GM18511 (cell line): ENCODE results near the gene HAPLN2.
"Not testable (repeated sequence)": the region's sequence is repeated elsewhere in the genome, so short reads cannot be mapped to it uniquely, and the experiment has no call there.

Source experiments
- ATAC-seq: cut with Tn5 transposase; IDR thresholded peaks from one replicate; pipeline ENCODE4 v1.9.1; 2021; ENCODE audit warnings: mild to moderate bottlenecking, moderate library complexity; ENCODE audit not compliant: unreplicated experiment

Gene HAPLN2

DNA sequence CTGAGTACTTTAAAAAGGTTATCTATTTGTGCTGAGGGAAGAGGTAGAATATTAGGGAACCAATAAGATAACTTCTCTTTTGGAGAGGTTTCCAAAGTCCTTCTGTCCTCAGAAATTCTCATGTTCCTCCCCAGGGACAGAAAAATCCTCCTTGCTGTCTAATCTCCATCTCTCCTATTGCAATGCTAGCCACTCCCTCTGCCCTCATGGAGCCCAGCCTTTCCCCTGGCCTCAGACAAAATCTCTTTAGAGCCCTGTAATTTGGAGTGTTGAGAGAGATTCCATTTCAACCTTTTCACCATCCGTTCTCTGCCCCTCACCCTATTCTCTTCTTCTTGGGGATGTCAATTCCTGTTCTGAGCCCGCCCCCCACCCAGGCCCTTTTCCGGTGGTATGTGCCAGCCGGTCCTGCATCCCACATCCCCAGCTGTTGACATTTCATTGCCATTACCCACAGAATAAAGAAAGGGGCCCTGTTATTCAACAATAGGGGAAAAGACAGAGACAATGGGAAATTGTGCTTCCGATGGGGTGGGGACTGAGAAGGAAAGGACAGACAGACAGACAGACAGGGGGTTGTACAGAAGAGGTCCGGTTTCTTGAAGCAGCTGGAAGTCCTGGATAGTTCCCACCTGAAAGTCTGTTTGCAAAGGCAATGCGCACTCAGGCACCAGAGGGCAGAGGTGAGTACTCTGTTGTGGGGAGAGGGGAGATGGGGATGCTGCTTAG lies at the start of gene HAPLN2:
TSS of gene HAPLN2 (plus strand) at position 563 of the 729 bp plus-strand sequence. CDS start 4,076 bp downstream, outside the sequence.
- ATAC-seq = no peak

DNA sequence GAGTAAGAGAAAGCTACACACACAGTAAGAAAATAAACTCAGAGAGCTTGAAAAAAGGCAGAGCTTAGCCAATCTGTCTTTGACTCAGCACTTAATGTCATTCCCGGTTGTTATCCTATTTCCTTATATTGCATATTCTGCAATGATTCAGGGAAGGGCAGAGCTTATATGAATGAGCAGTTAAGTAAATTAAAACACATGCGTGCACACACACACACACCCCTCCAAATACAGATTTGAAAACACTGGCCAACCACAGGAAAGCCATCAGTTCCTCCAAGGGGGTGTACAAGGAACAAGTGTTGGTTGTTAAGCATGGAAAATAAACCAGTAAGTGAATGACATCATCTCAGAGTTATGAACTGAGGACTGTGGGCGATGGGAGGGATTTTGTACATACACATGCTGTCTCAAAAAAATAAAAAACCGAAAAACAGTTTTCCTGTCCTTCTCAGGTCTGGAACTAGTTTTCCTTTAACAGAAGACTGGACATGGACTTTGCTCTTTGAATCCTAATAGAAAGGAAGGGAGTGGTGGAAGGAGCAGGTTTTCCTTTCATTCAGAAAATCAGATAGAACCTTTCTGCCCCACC lies 47.9 kb upstream of the HAPLN2 start:
- no peak for ATAC-seq

DNA sequence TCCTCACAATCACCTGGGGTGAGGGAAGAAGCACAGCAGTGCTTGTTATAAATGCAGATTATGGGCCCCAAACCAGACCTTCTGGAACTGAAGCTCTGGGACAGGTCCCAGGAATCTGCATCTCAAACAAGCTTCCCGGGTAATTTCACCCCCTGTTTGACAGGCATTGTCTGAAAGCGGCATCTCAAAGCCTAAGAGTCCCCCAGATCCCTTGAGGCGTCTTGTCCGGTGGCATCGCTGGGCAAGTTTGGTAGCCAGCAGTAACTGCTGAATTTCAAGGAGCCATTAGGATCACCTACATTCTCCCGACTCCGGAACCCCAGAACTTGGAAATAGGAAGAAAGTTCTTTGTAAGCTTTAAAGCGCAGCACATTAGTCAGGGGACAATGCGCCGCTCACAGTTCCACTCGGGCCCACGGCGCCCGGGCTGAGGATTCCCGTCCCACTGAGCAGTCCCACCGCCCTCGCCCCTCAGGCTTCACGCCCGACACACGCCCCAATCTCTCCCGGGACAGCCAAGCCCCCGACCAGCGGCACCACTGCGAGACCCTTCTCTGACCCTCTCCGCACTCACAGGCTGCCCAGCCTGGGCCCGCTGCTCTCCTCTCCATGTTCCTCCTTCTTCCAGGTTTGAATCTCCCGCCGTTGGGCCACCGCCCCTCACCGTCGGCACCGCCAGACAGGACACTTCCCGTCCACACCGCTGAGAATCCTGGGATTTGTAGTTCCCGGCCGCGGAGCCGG lies 47.1 kb upstream of the HAPLN2 start, which contains the start of gene IQGAP3:
TSS of gene IQGAP3 (minus strand) at position 647 of the 744 bp plus-strand sequence. CDS start at position 611, 36 bp downstream.
- ATAC-seq = peak; percentile 76

DNA sequence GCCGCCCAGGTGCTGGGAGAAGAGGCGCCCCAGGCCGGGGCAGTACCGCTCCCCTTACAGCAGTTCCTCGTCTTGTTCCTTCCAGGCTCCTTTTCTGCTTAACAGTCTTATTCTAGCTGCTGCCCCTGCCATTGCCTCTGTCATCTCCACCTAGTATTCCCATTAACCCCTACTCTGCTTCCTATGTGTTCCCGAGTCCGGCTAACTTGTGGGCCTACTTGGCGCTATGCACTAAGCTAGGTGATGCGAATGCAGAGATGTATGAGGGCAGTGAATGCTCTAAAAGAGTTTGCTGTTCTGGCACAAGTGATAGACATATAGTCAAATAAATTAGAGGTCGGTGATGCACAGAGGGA lies 46.6 kb upstream of the HAPLN2 start:
- no peak for ATAC-seq

DNA sequence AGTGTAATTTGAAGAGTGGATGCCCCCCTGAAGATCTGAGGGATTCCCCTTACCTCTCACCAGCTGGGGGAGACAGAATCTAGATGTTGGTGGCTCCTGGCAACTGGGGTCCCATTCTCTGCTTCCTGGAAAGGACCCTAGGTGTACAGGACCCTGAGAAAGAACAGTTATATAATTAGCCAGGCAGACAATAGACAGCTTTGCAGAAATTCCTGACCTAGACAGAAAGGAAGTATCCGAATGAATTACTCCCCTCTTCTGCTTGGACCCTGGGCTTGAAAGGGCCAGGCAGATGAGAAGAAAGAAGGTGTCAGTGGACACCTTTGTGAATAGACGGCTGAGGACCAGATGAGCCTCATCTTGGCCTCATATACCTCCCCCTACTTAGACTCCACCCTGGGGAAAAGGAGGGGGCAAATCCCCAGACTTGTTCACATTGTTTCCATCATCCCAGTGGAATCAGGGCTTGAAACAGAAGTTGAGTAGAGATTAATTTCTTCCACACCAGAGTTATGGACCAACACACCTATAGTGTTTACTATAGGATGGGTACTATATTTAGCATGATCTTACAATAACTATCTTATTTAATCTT lies 45.1 kb upstream of the HAPLN2 start:
- no peak for ATAC-seq

DNA sequence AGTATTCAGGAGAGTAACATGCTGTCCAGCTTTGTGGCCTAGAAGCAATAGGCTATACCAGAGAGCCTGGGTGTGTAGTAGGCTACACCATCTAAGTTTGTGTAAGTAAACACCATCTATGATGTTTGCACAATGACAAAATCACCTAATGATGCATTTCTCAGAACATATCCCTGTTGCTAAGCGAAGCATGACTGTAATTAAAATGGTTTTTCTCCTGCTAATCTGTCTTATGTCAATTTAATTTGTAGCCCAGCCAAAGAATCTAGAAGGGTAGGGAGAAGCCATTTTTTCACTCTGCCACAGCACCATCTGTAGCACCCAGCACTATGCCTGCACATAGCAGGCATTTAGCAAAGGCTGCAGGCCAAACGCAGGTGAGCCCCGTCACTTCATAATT lies 41.7 kb upstream of the HAPLN2 start:
- no peak for ATAC-seq

DNA sequence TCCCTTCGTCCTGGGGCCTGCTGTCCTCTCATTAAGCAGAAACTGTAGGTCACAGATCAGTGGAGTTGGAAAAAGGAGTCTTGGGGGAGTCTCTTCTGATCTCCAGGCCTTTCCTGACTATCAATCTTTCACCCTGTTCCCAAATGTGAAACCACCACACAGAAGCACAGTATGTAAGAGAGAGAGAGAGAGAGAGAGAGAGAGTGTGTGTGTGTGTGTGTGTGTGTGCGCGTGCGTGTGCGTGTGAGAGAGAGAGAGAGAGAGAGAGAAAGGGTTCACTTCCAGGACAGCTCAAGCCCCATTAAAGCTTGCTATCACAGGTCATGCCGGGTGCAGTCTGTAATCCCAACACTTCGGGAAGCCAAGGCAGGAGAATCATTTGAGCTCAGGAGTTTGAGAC lies 41.2 kb upstream of the HAPLN2 start:
- ATAC-seq = no peak

DNA sequence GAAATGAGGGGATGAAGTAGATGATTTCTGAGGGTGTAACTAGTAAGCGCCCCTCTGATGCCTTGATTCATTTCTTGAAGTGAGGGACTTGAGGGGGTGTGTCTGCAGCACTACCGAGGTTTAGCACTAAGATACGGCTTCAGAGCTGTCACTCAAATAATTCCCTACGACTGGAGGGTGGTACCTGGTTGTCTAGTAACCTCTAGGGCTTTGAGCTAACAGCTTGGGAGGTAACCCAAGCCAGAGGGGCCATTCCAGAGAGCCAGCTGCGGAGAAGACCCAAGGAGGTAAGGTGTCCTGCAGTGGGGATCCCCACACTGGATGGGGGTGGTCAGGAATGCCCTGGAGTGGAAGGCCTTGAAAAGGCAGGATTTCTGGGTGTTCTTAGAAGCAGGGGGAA lies 39.7 kb upstream of the HAPLN2 start, which contains the start of gene TTC24:
TSS of gene TTC24 (plus strand) at position 252 of the 400 bp plus-strand sequence. CDS start 1,642 bp downstream, outside the sequence.
- no peak for ATAC-seq

DNA sequence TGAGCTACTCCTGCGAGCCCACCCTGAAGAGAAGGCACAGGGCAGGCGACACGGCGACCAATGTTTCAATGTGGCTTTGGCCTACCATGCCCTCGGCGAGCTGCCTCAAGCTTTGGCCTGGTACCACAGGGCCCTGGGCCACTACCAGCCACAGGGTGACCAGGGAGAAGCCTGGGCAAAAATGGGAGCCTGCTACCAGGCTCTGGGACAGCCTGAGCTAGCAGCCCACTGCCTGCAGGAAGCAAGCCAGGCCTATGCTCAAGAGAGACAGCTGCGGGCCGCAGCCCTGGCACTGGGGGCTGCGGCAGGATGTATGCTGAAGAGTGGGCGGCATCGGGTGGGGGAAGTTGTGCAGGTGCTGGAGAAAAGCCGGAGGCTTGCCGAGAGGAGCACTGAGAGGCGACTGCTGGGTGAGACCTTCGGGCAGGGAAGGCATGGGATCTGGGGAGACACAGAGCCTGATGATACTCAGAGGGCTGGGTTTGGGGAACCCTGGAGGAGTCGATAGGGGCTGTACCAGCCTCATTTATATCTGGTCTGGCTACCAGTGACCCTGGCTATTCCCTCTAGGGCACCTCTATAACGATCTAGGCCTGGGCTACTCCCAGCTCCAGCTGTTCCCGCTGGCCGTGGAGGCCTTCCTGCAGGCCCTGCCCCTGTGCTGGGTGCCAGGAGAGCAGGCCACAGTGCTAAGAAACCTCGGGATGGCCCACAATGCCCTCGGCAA lies 37.4 kb upstream of the HAPLN2 start:
- no peak for ATAC-seq

DNA sequence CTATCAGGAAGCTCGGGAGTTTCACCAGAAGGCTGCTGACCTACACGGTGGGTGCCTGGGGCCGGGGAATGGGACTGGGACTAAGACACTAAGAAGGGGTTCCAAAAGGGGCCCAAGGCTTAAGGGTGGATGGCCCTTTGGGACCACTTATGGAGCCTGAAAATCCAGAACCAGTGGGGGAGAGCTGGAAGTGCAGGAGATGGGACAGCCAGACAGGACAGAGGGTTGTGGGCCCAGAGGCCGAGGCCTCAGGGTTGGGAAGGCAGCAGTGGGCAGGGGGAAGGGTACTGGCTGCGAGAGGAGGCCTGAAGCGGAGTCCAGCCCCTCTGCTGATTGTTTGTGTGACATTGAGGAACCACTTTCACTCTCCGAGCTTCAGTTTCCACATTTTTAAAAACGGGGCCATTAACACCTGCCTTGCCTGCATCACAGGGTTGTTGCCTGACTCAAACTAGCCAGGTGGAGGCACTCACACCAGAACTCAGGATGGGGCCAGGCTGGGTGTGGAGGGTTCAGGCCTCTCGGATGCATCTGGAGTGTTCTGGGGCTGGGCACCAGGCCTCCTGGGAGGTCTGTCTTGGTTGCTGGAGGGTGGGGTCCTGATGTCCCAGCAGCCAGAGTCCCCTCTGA lies 36.7 kb upstream of the HAPLN2 start:
- ATAC-seq = peak; percentile 54

DNA sequence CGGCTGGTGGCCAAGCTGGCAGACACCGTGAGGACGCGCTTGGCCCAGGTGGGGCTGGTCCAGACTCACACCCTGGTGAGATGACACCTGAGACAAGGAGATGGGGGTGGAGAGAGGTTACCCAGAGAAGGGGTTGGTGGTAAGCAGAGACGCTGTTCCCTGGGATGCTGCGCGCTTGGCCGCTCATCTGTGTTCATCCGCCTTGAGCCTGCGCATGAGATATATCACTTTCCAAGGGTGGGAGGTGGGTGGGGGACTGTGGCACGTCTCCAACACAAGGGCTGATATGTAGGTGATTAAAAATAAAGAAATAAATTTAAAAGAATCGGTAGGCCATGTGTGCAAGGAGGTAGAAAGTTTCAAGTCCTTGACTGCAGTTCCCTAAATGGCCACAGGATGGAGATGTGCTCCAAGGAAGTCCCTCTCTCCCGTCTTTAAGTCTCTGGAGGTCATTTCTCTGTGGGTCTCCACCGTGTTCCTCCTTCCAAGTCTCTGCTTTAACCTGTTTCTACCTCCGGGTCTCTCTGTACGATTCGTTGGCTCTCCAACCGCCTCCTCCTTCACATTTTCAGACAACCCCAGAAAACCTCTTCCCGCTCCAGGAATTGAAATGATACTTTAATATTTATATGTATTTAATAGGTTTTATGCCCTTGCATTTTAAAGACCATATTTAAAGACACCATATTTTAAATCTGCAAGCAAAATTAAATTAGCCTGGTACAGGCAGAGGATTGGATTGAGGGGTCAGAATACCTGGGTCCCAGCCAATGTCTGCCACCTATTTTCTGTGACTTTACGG lies 35.2 kb upstream of the HAPLN2 start:
- no peak for ATAC-seq

DNA sequence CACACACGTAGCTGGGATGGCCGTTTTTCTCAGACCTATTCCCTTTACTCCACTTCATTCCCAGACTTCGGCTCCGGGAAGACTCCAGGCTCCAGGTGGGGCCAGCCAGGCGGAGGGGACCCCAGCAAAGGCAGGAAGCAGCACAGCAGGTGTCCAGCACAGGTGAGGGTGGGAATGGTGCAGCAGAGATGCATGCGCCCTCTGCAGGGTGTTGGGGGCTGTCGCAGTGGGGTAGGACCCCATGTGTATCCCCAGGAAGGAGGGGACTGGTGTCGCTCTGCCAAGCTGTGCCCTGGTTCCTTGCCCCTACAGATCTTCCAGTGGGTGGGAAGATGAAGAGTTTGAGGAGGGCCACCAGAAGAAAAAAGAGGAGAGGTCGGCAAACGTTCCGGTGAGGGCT lies 34.4 kb upstream of the HAPLN2 start:
- no peak for ATAC-seq

DNA sequence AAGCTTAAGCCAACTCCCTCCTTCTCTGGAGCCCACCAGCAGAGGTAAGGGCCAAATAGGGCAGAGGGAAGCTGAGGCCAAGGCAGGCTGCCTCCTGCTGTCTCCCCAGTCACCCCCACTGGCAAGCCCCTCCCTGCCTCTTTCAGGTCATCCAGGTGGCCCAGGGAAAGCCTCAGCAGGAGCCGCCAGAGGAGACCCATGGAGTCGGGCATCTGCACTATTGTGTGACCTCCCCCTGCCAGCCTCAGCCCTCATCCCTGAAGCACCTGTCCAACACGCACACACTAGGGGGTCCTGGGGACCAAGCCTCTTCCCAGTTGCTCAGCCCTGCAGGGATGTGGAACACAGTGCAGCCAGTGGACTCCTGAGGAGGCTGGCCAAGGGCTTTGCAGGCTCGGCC lies 32.9 kb upstream of the HAPLN2 start:
- ATAC-seq = no peak

DNA sequence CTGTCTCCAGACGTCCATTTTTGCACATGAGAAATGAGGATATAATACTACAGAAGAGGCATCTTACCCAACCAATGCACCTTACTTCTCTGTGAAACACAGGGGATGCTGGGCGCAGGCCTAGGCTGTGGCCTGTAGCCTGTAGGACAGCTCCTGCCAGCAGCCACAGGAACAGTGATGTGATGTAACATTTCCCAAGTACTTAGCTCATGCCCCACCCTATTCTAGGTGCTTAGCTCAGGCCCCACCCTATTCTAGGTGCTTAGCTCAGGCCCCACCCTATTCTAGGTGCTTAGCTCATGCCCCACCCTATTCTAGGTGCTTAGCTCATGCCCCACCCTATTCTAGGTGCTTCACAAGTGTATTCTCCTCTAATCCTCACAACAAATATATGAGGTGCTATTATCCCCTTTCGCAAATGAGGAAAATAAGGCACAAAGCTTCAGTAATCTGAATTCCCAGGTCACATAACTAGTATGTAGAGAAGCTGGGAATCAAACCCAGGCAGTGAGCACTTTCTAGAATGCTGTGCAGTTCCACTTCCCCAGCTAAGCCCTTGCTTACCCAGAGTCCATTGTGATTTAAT lies 32.2 kb upstream of the HAPLN2 start:
- ATAC-seq = no peak

DNA sequence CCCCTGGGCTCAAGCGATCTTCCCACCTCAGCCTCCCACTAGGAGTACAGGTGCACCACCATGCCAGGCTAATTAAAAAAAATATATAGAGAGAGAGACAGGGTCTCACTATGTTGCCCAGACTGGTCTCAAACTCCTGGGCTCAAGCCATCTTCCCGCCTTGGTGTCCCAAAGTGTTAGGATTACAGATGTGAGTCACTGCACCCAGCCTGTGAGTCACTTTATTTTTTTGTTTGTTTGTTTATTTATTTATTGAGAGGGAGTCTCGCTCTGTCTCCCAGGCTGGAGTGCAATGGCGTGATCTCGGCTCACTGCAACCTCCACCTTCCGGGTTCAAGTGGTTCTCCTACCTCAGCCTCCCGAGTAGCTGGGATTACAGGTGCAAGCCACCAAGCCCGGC lies 31.3 kb upstream of the HAPLN2 start:
- ATAC-seq = not testable (repeated sequence)

DNA sequence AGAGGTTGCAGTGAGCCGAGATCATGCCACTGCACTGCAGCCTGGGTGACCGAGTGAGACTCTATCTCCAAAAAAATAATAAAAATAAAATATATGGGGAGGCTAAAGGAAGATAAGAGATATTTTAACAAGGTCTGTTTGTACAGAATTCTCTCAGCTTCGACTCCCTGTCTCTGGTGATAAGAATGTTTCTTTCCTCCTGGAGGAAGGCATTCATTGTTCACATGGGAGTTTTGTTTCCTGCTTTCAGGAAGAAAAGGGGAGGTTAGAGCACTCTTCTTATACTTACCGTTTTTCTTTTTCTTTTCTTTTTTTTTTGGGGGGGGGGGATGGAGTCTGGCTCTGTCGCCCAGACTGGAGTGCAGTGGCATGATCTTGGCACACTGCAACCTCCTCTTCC lies 29.7 kb upstream of the HAPLN2 start:
- no peak for ATAC-seq

DNA sequence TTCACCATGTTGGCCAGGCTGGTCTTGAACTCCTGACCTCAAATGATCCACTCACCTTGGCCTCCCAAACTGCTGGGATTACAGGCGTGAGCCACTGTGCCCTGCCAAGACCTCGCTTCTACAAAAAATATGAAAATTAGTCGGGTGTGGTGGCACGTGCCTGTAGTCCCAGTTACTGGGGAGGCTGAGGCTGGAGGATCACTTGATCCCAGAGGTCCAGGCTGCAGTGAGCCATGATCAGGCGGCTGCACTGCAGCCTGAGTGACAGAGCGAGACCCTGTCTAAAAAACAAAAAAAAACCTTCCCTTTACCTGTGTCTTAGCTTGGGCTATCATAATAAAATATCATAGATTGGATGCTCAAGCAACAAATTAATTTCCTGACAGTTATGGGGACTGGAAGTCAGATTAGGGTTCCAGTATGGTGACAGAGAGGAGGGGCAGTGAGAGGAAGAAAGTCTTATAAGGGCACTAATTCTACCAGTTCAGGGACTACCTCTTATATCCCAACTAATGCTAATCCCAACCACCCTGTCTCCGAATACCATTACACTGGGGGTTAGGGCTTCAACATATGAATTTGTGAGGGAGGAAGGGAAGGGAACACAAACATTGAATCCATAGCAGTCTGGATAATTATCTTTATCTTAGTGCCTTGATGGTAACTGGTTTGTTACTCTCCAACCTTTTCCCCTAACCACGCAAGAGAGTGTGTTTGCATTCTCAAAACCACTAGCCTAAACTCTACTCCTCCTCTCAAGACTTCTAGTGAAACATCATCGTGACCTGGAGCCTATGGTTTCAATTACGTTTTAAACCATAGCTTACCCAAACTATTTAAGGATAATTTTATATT lies 28.7 kb upstream of the HAPLN2 start:
- ATAC-seq = no peak

DNA sequence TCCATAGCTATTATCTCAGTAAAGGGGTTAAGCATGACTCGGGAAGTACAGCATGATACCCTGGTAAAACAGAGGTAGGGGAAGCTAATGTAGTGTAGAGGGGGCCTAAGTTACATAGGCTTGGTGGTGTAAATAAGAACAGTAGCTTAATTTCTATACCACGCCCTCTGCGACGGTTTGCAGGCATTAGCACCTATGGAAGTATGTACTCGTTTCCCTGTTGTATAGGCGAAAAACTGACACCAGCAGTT lies 28.1 kb upstream of the HAPLN2 start:
- peak; percentile 13 for ATAC-seq
